KG1 (cell line): ENCODE measurements around the gene GBGT1.
A peak's percentile ranks its signal among the peaks of the same experiment; 100 is the strongest.
"Not testable (repeated sequence)": the region's sequence is repeated elsewhere in the genome, so short reads cannot be mapped to it uniquely, and the experiment has no call there.

Source experiments
- DNase-seq: peaks from one replicate; lab custom pipeline; 2025; lab: John Stamatoyannopoulos, UW

Gene GBGT1

GRCh38 chr9:133163504-133164172, at the start of gene GBGT1:
TSS of gene GBGT1 (minus strand) at chr9:133163914. CDS start at chr9:133162412, 1,502 bp downstream.
- DNase-seq = peak; percentile 59

DNA sequence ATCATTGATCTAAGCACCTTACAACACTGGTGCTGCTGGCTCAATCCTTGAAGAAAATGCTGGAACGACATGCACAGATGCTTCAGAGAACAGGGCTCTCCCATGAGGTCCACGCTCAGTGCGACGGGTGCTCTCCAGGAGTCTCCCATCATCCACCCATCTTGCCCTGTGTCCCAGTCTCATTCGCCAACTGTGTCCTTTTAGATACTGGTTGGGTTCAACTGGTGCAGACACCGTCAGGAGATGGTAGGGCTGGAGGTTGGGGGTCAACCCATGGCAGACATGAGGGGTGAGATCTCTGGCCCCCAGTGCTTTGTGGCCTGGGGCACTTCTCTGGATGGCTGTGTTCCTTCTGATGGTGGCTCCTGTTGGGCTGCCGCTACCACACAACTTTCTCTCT, 46.9 kb upstream of the GBGT1 start:
- DNase-seq = no peak

DNA sequence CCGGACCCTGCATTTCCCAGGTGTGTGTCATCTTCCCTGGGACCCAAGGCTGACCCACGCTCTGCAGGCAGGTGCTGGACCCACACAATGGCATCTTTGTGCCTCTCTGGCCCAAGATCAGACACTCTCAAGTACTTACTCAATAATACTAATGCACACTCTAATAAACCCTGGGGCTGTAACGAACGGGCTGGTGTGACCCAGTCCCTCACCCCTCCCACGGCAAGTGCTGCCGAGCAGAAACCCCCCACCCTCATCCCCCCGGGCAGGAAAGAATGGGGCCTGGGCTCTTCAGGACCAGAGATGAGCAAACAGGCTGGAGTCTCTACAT, 46.5 kb upstream of the GBGT1 start:
- no peak for DNase-seq

DNA sequence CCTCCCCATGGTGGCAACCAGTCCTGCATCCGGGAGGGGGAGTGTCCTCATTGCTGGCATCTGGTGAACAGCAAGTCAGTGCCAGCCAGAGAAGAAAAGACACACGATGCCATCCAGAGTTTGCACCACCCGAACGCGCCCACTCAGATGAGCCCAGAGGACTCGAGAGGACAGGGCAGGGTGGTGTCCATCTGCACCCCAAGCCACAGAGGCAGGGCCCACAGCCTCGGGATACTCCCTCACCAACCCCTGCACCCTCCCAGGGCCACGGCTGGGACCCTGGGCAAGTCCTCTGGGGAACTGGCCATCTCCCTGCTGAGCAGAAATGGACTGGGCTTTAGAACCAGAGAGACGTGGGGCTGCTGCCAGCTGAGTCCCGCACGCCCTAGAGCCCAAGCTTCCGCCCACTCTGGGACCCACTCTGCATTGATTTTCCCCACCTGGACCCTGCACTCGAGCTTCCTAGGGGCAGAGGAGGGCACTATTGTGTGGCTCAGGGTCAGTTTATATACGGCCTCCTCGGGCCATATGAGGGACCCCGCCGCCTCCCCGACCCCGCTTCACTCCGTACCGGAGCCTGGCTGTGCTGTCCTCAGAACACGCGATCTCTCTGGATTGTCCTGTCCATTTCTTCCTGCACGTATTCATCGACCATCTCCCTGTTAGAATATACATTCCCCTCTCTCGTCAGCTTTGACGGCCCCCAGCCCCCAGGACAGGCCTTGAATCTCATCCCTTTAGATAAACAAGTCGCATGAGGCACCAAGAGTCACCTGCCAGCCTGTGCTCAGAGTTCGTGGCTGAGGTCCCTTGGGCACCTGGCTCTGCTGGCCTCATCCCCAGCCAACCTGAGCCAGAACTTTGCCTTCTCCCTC, 45.9 kb upstream of the GBGT1 start:
- not testable (repeated sequence) for DNase-seq

DNA sequence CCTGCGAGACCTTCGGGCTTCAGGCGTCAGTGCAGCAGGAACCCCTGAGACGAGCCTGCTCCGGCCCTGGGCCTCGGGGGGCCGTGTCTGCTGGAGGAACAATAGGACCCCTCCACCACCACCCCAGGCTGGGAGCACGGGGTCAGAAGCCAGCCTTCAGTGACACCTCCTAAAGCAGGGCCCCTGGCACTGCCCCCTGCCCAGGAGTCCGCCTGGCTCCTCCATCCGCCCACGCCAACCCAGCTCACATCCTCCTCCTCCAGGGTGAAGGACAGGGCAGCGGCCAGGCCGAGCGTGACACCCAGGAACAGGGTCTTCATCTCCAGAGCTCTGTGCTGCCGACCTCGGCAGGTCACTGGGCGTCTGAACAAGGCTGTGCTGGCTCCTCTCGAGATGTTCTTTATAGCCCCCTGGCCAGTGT, 45.2 kb upstream of the GBGT1 start, which contains the start of gene OBP2B:
TSS of gene OBP2B (minus strand) at position 371 of the 421 bp plus-strand sequence. CDS start at position 320, 51 bp downstream.
- DNase-seq = not testable (repeated sequence)

- DNase-seq = not testable (repeated sequence)
Observed at GRCh38 chr9:133208171-133208879, 44.6 kb upstream of the GBGT1 start.

- DNase-seq = no peak
Observed at GRCh38 chr9:133207540-133208170, 43.9 kb upstream of the GBGT1 start.

DNA sequence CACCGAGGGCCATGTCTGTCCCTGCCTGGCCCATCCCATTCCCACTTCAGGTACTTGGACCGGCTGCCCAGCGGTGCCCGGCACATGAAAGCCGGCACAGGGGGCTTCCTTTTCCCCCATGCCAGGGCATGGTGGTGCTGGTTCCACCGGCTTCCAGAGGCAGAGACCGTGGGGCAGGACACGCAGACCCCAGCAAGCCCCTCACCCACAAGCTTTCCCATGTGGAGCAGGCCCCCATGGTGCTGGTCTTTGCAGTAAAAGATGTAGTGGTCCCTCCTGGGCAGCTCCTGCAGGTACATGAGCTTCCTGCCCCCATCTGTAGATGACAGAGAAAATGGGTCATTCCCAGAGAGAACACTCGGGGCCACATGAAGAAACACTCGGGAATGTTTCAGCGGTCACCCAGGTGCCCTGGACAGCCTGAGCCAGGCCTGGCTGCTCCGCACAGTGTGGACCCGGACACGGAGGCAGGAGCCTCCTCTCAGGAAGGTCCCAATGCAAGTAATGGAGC, 43.4 kb upstream of the GBGT1 start:
- no peak for DNase-seq

DNA sequence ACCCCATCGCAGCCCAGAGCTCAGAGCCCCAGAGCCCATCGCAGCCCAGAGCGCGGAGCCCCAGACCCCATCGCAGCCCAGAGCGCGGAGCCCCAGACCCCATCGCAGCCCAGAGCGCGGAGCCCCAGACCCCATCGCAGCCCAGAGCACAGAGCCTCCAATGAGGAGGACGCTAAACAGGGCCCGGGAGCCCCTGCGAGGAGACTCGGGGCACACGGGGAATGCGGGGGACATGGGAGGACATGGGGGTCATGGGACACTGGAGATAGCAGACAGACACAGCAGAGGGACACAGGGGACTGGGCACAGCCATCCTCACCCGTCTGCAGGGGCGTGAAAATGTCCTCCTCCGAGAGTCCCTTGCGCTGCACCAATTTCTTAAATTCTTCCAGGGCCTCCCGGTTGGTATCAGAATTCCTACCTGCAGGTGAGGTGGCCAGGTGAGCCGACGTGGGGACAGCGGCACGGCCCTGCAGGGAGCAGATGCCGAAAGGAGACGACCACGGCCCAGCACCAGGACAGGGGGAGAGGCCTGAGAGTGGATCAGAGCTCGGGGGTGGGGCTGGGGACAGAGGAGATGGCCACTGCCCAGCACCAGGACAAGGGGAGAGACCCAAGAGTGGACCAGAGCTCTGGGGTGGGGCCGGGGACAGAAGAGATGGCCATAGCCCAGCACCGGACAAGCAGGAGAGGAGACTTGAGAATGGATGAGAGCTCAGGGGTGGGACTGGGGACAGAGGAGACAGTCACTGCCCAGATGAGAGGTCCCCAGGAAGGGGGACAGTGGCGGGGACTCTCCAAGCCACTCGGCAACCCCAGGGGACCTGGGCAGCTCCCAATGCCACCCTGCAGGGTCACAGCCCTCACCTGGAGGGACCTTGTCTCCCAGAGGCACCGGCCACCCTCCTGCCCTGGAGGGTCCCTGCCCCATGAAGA, 42.5 kb upstream of the GBGT1 start:
- no peak for DNase-seq

- DNase-seq = not testable (repeated sequence)
Observed at GRCh38 chr9:133205481-133205887, 41.8 kb upstream of the GBGT1 start.

- no peak for DNase-seq
Observed at GRCh38 chr9:133204993-133205336, 41.3 kb upstream of the GBGT1 start.

DNA sequence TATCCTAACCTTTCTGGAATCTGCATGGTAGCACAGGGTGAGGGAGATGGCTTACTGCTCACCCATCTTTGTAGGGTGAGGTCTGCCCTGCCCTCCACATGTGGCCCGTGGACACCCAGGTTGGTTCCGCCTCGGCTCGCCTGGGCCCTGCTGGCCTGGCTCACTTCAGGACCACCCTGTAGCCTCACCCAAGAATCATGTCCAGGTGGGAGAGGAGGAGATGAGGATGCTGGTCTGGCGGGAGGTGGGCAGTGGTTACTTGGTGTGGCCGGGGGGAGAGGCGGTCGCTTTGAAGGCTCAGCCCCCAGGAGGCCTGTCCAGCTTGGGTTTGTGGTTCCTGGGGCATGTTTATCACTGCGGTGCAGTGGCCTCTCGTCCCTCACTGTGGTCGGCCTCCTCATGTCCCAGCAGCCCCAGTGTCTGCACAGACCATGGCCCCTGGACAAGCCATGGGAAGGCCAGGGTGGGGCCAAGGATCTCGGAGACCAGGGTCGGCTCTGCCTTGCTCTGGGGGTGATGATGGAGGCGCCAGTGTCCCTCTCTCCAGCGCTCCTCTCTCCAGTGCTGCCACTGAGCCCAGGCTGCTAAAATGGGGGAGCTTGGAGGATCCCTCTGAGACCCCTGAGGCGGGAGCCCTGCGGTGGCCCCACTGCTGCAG, 40.8 kb upstream of the GBGT1 start:
- DNase-seq = no peak

- no peak for DNase-seq
Observed at GRCh38 chr9:133203506-133204075, 39.9 kb upstream of the GBGT1 start.

DNA sequence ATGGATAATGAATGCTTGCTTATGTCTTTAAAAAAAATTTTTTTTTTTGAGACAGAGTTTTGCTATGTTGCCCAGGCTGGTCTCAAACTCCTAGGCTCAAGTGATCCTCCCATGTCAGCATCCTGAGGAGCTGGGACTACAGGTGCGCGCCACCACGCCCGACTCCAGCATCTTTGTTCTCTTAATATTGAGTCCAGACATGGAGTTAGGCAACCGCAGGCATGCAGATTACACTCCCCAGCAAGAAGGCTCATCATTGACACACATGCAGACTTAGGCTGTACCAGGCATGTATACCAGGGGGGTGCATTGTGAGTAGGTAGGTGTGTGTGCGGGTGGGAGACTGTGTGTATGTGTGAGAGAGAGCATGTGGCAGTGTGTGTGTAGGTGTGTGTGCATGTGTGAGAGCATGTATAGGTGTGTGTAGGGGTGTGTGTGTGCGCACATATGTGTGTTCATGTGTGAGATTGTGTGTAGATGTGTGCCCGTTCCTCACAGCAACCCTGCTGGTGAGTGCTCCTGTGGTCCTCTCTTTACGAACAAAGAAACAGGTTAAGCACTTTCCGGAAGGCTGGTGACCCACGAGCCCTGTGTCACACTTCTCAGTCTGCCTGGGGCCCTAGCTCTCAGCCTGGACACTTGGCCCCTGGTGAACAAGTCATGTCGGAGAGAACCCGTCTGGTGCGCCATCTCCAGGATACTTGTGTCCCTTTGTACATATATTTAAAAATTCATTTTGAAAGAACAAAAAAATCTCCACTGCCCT, 39.2 kb upstream of the GBGT1 start:
- DNase-seq = no peak

DNA sequence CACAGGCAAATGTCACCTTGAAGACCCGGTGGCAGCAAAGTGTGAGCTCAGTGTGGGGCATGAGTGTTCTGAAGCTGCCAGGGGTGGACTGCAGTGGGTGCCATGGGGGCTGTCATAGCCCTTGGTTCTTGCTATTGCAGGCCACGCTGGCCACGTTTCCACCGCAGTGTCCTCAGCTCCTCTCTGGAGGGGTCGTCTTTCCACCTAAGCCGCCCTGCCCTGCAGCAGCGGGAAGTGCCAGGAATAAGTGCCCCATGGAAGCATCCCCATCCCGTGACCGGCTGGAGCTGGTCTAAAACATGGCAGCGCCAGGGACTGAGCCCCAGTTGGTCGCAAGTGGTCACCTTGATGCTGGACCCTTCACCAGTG, 38.4 kb upstream of the GBGT1 start:
- no peak for DNase-seq

- no peak for DNase-seq
Observed at GRCh38 chr9:133201424-133202144, 37.9 kb upstream of the GBGT1 start.

DNA sequence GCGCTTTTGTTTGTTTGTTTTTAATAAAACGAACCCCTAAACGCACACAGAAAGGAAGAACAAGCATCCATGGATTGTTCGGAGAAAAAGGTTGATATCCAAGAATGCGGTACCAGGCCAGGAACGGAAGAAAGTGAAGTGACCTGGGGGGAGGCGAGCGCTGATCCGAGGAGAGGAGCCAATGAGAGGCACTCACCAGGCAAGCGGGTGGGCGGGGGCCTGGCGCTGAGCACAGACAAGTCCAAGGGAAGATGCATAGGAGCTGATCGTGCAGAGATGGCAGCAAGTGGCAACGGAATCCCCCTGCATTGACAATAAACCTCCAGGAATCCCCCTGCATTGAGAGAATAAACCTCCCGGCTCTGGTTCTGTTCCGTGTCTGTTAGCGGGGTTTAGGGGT, 36.9 kb upstream of the GBGT1 start:
- DNase-seq = no peak

- peak; percentile 55 for DNase-seq
Observed at GRCh38 chr9:133199648-133200321, 36.1 kb upstream of the GBGT1 start.
